NCI-H128 (cell line): ENCODE results near the gene C1orf52.

Experiments
- DNase-seq: peaks from one replicate; lab custom pipeline; 2025; ENCODE audit not compliant: unreplicated experiment; lab: John Stamatoyannopoulos, UW

Gene C1orf52

GRCh38 chr1:85259118-85259911, at the start of gene C1orf52:
Gene C1orf52, minus strand, starts transcription at chr1:85259662. Its CDS starts 29 bp downstream, at chr1:85259633.
- DNase-seq: peak; percentile 85

DNA sequence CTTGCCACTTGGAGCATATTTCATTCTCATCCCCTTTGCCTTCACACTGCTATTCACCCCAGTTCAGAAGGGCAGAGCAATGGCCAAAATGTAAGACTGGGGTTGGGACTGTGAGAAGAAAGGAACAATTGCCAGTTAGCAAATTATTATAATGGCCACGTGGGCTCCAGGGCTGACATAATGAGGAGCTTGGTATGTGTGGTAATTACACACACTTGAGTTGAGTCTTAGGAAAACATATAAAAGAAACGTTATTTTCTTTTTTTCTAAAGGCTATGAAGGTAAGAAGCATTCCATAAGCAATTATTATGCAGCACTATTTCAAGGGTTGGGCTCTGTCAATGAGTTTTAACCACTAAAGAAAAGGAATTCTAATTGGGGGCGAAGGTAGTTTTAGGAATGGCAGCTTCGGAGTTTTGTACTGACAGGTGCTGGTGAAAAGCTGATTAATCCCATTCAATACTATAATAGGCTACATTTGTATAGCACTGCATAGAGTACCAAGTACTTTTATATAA, 49.4 kb upstream of the C1orf52 start:
- DNase-seq: no peak

DNA sequence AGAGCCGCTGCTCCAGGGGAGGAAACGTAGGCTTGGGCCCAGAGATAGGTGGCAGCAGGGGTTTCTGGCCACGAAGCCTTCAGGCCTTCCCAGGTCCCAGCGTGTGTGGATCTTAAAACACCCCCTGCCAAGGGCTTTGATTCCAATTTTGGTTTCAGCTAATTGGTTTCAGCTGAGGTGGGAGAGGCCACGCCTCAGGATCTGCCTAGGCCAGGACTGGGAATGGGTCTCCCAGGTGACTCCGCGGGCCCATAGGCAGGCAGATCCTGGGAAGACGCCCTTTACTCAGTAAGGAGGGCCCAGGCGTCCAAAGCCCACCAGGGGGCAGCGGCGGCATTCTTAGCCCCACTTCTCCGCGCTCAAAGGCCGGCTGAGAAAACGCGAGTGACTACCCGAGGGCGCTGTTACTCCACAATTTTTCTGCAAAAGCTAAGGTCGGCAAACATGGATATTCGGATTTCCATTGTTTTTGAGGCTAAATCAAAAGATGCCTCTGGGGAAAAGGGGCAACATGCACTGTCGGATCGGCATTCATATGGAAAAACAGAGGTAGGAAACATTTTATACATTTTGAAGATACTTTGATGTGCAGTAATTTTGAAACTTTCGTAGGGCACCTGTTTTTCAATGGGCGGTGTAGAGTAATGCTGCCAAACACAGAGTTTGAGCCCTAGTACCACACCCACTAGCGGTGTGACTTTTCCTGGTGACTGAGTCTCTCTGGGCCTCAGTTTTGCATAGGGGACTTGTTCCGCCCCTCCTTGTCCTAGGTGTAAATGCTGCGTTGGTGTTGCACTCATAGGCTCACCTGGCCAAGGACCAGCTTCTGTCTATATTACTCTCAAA, 48.7 kb upstream of the C1orf52 start:
- DNase-seq: peak; percentile 11

DNA sequence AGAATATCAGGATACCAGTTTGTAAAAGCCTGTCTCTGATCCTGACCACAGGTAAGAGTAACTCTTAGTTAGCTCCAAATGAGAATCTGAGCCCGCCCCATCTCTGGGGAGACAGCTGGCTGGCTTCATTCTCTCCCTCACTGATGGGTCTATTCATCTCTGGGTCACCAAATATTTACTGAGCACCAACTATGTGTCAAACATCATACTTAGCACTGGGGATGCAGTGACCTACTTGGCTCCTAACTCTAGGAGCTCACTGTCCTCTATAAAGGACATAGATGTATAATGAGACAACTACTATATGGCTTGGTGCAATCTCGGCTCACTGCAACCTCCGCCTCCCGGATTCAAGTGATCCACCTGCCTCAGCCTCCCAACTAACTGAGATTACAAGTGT, 46.8 kb upstream of the C1orf52 start:
- DNase-seq: no peak

- DNase-seq: no peak
Observed at GRCh38 chr1:85303440-85304162, 44.1 kb upstream of the C1orf52 start.

DNA sequence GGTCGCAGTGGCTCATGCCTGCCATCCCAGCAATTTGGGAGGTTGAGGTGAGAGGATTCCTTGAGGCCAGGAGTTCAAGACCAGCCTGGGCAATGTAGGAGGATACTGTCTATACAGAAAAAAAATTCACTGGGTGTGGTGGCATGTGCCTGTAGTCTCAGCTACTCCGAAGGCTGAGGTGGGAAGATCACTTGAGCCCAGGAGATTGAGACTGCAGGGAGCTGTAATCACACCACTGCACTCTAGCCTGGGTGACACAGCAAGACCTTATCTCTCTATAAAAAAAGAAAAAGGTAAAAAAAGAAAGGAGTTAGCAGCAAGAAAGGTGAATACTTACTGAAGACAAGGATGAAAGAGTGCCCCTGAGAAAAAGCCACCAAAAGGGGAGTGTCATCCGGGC, 40.7 kb upstream of the C1orf52 start:
- DNase-seq: no peak

- peak; percentile 58 for DNase-seq
Observed at GRCh38 chr1:85297855-85298629, 38.6 kb upstream of the C1orf52 start.

GRCh38 chr1:85297538-85297854, 38.0 kb upstream of the C1orf52 start:
- no peak for DNase-seq

DNA sequence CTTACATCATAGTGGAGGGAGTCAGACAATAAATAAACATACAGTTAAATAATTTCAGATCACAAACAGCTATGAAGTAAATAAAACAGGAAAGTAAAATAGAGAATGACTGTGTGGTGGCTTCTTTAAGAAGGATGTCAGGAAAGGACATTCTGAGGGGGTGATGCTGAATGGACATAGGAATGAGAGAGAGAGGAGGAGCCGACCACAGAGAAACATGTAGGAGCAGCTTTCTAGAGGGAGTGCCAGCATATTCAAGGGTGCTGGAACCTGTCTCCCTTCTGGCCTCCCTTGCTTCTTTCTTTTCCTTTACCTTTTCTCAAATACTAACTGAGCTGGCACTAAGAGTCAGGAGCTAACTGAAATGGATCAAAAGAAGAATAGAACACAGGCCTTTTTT, 37.5 kb upstream of the C1orf52 start:
- DNase-seq: no peak

DNA sequence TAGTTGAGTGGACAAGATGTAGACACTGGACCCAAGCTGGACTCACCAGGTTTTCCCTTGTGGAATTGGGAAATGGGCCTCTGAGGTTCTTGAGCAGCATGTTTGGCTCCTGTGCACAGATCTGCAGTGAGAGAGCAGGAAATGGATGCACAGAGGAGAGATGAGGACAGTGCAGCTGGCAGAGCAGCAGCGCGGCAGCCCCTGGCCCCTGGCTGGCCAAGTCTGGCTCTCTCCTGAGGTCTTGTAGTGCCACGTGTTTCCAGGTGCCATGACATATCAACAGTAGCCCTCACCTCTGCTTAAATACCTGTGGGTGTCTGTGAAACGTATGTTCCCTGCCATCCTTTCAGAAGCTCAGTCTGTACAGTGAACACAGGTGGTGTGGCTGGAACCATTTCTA, 36.2 kb upstream of the C1orf52 start:
- DNase-seq: no peak

DNA sequence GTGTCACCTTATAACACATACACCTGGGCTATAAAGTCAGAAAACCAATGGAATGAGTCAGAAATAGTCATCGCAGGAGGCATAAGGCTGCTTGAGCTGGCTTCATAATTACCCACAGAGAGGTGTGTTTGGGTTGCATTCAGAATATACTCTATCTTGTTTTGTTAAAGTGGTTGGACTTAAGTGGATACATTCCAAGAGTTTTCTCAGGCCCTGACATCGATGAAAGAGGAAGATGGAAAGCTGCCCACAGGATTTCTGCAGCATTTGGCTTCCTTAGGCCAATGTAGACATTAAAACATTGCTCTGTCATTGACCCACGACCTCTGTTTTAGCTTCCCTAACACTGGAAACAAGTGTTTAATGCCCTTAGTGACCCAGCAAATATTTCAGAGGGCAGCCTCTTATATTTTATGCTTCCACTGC, 35.6 kb upstream of the C1orf52 start:
- DNase-seq: no peak

- no peak for DNase-seq
Observed at GRCh38 chr1:85290826-85291225, 31.4 kb upstream of the C1orf52 start.

- no peak for DNase-seq
Observed at GRCh38 chr1:85289848-85290335, 30.4 kb upstream of the C1orf52 start.

- no peak for DNase-seq
Observed at GRCh38 chr1:85289207-85289847, 29.9 kb upstream of the C1orf52 start.

DNA sequence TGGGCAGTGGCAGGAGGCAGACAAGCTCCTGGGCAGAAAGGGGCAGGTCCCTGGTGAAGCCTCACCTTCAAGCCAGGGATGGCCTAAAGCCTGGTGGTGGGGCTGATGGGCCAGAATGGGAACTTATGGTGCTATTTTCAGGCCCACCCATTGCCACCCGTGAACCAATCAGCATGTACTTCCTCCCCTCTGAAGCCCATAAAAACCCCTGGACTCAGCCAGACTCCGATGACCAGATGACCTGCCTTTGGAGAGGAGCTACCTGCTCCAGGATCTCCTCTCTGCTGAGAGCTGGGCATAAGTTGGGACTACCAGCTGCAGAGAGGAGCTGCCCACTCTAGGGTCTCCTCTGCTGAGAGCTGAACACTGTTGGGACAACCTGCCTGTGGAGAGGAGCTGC, 24.7 kb upstream of the C1orf52 start:
- DNase-seq: no peak

GRCh38 chr1:85283475-85284199, 24.2 kb upstream of the C1orf52 start:
- no peak for DNase-seq

GRCh38 chr1:85282424-85282823, 23.0 kb upstream of the C1orf52 start:
- DNase-seq: no peak

GRCh38 chr1:85280636-85281035, 21.2 kb upstream of the C1orf52 start:
- DNase-seq: no peak

- no peak for DNase-seq
Observed at GRCh38 chr1:85279458-85280080, 20.1 kb upstream of the C1orf52 start.
